HepG2 (cell line): ENCODE results near the gene CGNL1. TPM values are rescaled to one million over a fixed set of nuclear protein-coding genes. Genes with fewer than 3 reads are reported as not detected.

ENCODE experiments used
- CEBPB ChIP-seq: IDR thresholded peaks from 2 replicates; pipeline ENCODE4 v1.6.1; 2011; ENCODE audit warnings: low read depth, low read length, improper control_type of control experiment, borderline replicate concordance
- FOXA3 ChIP-seq: IDR thresholded peaks from 2 replicates; pipeline ENCODE4 v1.6.1; 2016; ENCODE audit warnings: missing genetic modification reagents, missing compliant biosample characterization
- HOXA3 ChIP-seq: sonication (generic); formaldehyde crosslinking; IDR thresholded peaks from 2 replicates; pipeline ENCODE4 v1.5.0; 2020; ENCODE audit warnings: missing genetic modification reagents
- KDM4B ChIP-seq: sonication (generic); formaldehyde crosslinking; IDR thresholded peaks from 2 replicates; pipeline ENCODE4 v1.4.0; 2020; ENCODE audit warnings: missing genetic modification reagents
- KDM5A ChIP-seq: fragments of 200-600 bp; sonication (generic); IDR thresholded peaks from 2 replicates; pipeline ENCODE4 v1.7.0; 2018; ENCODE audit warnings: antibody characterized with exemption, mild to moderate bottlenecking, low read length, borderline replicate concordance
- LCORL ChIP-seq, 2 experiments: fragments of 450-650 bp in 1 of 2; sonication (generic) in 1 of 2; formaldehyde crosslinking in 1 of 2; IDR thresholded peaks; 2 replicates each; pipeline versions ENCODE4 v1.5.0 to v1.6.1; 2017 to 2020; ENCODE audit warnings: antibody characterized with exemption in 1 of 2, missing genetic modification reagents in 1 of 2
- RARA ChIP-seq: IDR thresholded peaks from 2 replicates; pipeline ENCODE4 v1.6.1; 2016; ENCODE audit warnings: missing genetic modification reagents, missing compliant biosample characterization
- ZNF253 ChIP-seq: sonication (generic); formaldehyde crosslinking; IDR thresholded peaks from 2 replicates; pipeline ENCODE4 v1.8.0; 2022; ENCODE audit warnings: mild to moderate bottlenecking, missing genetic modification reagents, borderline replicate concordance
- ZNF614 ChIP-seq: IDR thresholded peaks from 2 replicates; pipeline ENCODE4 v1.6.1; 2018; ENCODE audit warnings: missing biosample characterization, missing genetic modification reagents, inconsistent platforms, borderline replicate concordance
- ZNF747 ChIP-seq: sonication (generic); formaldehyde crosslinking; IDR thresholded peaks from 2 replicates; pipeline ENCODE4 v1.8.1; 2023; ENCODE audit warnings: missing genetic modification reagents, mild to moderate bottlenecking, borderline replicate concordance
- polyA plus RNA-seq, 8 experiments: library from polyadenylated mRNA; depleted of rRNA in 3 of 8; stranded (reverse) in 7 of 8; unstranded in 1 of 8; fragments of >200 nt; fragmentation: Illumina TruSeq in 4 of 8; extraction: Trizol in 4 of 8; gene quantifications; 2 replicates each; pipeline versions ENCODE4 v1.2.1 to v1.2.3, GENCODE V29; 2011 to 2016; ENCODE audit warnings: low read depth in 4 of 8, missing spikeins in 1 of 8, mixed read lengths in 1 of 8; ENCODE audit not compliant: insufficient read depth in 1 of 8
- total RNA-seq, 5 experiments: library from RNA; depleted of rRNA; stranded (reverse); fragments of >200 nt; fragmentation: Illumina TruSeq; extraction: Trizol; gene quantifications; 2 replicates each; pipeline ENCODE4 v1.2.3, GENCODE V29; 2016; ENCODE audit warnings: low read depth in 1 of 5
- TF ChIP-seq, protein P1 (sequence below): sonication (generic); formaldehyde crosslinking; IDR thresholded peaks from 2 replicates; pipeline ENCODE4 v1.8.1; 2023; ENCODE audit warnings: mild to moderate bottlenecking, missing genetic modification reagents
- TF ChIP-seq, protein P2 (sequence below): sonication (generic); formaldehyde crosslinking; IDR thresholded peaks from 2 replicates; pipeline ENCODE4 v1.5.0; 2020; ENCODE audit warnings: mild to moderate bottlenecking, missing genetic modification reagents, borderline replicate concordance
- TF ChIP-seq, protein P3 (sequence below): sonication (generic); formaldehyde crosslinking; IDR thresholded peaks from 2 replicates; pipeline ENCODE4 v1.5.1; 2020; ENCODE audit warnings: mild to moderate bottlenecking, moderate library complexity, missing genetic modification reagents
- TF ChIP-seq, protein P4 (sequence below), 2 experiments: sonication (generic) in 1 of 2; formaldehyde crosslinking in 1 of 2; IDR thresholded peaks; 2 replicates each; pipeline versions ENCODE4 v1.4.0 to v1.6.1; 2018 to 2020; ENCODE audit warnings: missing genetic modification reagents in 2 of 2, borderline replicate concordance in 1 of 2, low read depth in 1 of 2, mild to moderate bottlenecking in 1 of 2, missing biosample characterization in 1 of 2
- TF ChIP-seq, protein P5 (sequence below): IDR thresholded peaks from 2 replicates; pipeline ENCODE4 v1.6.1; 2016; ENCODE audit warnings: low read depth, borderline replicate concordance

The CGNL1 gene
- total and polyA plus RNA-seq, 2 of the 13 experiments (the other 11 are each of a cell fraction or from before 2014, with no cell fraction given) = 5.6 to 15.6 TPM

DNA sequence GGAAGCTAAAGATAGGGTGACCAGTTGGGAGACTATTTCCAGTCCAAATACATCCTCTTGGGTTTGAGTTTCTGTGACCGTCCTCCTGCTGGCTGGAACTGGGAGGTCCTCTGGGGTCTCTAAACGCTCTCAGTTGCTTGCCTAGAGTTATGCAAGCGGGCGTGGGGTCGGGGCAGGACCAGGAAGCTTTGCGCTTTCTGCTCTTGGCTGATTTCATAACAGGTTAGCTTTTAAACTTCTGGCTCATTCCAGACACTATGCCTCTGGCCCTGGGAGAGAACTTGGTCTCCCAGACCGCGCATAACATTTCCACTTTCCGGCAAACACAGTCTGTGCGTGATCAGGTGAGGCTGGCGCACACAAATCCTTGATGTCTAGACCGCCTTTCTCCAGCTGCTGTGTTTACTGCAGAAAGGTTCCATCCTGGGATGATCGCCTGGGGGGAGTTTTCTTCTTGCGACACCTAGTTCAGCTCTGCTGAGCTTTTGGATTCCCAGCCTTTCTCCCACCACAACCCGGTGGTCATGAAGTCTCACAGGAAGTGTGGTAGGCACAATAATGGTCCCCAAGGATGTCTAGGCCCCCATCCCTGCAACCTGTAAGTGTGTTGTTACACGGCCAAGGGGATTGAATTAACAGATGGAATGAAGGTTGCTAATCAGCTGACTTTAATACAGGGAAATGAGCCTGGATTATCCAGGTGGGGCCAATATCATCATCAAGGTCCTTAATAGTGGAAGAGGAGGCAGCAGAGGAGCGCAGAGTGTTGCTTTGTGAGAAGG is 23.6 kb upstream of the CGNL1 start (continued):
- peak; percentile 69 for TF ChIP-seq RARA (CRISPR knock-in tag)
- TF ChIP-seq FOXA3 = peak; percentile 8; the same call in 1 of the 2 replicates
- TF ChIP-seq, protein P1, sequence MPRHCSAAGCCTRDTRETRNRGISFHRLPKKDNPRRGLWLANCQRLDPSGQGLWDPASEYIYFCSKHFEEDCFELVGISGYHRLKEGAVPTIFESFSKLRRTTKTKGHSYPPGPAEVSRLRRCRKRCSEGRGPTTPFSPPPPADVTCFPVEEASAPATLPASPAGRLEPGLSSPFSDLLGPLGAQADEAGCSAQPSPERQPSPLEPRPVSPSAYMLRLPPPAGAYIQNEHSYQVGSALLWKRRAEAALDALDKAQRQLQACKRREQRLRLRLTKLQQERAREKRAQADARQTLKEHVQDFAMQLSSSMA (CRISPR knock-in tag) = peak; percentile 54; the same call in 1 of the 2 replicates
- TF ChIP-seq, protein P2, sequence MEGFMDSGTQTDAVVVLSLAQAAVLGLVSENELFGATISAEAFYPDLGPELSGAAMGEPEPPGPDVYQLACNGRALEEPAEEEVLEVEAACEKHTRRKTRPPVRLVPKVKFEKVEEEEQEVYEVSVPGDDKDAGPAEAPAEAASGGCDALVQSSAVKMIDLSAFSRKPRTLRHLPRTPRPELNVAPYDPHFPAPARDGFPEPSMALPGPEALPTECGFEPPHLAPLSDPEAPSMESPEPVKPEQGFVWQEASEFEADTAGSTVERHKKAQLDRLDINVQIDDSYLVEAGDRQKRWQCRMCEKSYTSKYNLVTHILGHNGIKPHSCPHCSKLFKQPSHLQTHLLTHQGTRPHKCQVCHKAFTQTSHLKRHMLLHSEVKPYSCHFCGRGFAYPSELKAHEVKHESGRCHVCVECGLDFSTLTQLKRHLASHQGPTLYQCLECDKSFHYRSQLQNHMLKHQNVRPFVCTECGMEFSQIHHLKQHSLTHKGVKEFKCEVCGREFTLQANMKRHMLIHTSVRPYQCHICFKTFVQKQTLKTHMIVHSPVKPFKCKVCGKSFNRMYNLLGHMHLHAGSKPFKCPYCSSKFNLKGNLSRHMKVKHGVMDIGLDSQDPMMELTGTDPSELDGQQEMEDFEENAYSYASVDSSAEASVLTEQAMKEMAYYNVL (CRISPR knock-in tag) = no peak
- TF ChIP-seq, protein P3, sequence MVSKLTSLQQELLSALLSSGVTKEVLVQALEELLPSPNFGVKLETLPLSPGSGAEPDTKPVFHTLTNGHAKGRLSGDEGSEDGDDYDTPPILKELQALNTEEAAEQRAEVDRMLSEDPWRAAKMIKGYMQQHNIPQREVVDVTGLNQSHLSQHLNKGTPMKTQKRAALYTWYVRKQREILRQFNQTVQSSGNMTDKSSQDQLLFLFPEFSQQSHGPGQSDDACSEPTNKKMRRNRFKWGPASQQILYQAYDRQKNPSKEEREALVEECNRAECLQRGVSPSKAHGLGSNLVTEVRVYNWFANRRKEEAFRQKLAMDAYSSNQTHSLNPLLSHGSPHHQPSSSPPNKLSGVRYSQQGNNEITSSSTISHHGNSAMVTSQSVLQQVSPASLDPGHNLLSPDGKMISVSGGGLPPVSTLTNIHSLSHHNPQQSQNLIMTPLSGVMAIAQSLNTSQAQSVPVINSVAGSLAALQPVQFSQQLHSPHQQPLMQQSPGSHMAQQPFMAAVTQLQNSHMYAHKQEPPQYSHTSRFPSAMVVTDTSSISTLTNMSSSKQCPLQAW (CRISPR knock-in tag) = peak; percentile 76
- TF ChIP-seq ZNF253 (CRISPR knock-in tag) = no peak
- TF ChIP-seq HOXA3 (CRISPR knock-in tag) = peak; percentile 36; the same call in 1 of the 2 replicates
- TF ChIP-seq, protein P4, sequence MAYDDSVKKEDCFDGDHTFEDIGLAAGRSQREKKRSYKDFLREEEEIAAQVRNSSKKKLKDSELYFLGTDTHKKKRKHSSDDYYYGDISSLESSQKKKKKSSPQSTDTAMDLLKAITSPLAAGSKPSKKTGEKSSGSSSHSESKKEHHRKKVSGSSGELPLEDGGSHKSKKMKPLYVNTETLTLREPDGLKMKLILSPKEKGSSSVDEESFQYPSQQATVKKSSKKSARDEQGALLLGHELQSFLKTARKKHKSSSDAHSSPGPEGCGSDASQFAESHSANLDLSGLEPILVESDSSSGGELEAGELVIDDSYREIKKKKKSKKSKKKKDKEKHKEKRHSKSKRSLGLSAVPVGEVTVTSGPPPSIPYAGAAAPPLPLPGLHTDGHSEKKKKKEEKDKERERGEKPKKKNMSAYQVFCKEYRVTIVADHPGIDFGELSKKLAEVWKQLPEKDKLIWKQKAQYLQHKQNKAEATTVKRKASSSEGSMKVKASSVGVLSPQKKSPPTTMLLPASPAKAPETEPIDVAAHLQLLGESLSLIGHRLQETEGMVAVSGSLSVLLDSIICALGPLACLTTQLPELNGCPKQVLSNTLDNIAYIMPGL (CRISPR knock-in tag; IDR thresholded peaks at IDR 0.05; ENCODE audit: borderline replicate concordance in 1 of 2, low read depth in 1 of 2) = 0 out of 4 replicates have a peak, but pooled peaks have one; percentile 19 to 32
- no peak for TF ChIP-seq KDM4B
- 0 out of 2 replicates have a peak, but pooled peaks have one; percentile 39 for TF ChIP-seq ZNF747
- TF ChIP-seq, protein P5, sequence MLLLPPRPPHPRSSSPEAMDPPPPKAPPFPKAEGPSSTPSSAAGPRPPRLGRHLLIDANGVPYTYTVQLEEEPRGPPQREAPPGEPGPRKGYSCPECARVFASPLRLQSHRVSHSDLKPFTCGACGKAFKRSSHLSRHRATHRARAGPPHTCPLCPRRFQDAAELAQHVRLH (CRISPR knock-in tag) = 0 out of 2 replicates have a peak, but pooled peaks have one; percentile 39
- TF ChIP-seq ZNF614 = 0 out of 2 replicates have a peak, but pooled peaks have one; percentile 26
- TF ChIP-seq LCORL (IDR thresholded peaks at IDR 0.05) = no peak
- 0 out of 2 replicates have a peak, but pooled peaks have one; percentile 29 for TF ChIP-seq LCORL (CRISPR knock-in tag; IDR thresholded peaks at IDR 0.05)
- no peak for TF ChIP-seq KDM5A
- 0 out of 2 replicates have a peak, but pooled peaks have one; percentile 24 for TF ChIP-seq CEBPB
